ENCODE results near the gene PAX7.

PAX7 gene

GRCh38 chr1:18712252-18712600, 81.6 kb downstream of the PAX7 start:
- no peak overlapping the region for H3K4me3 ChIP-seq (ENCODE audit: low read depth, low read length)
- DNase-seq (ENCODE audit: low read depth): no peak
- TF ChIP-seq CTCF (IDR thresholded peaks at IDR 0.05; ENCODE audit: low read depth, low read length): no peak
- no peak for TF ChIP-seq MAX (IDR thresholded peaks at IDR 0.05; ENCODE audit: low read depth, low read length)
- TF ChIP-seq MYC (IDR thresholded peaks at IDR 0.05; ENCODE audit: low read depth, low read length): no peak
- no peak for TF ChIP-seq POLR2A (IDR thresholded peaks at IDR 0.05; ENCODE audit: extremely low read depth, insufficient read length)

- TF ChIP-seq MAX (IDR thresholded peaks at IDR 0.05; ENCODE audit: low read depth, low read length): no peak
- TF ChIP-seq MYC (IDR thresholded peaks at IDR 0.05; ENCODE audit: low read depth, low read length): no peak
- no peak for TF ChIP-seq POLR2A (IDR thresholded peaks at IDR 0.05; ENCODE audit: extremely low read depth, insufficient read length)
- no peak for TF ChIP-seq CTCF (IDR thresholded peaks at IDR 0.05; ENCODE audit: low read depth, low read length)
- no peak overlapping the region for H3K4me3 ChIP-seq (ENCODE audit: low read depth, low read length)
- DNase-seq (ENCODE audit: low read depth): no peak
Observed at GRCh38 chr1:18714404-18715175, 83.9 kb downstream of the PAX7 start.

- DNase-seq (ENCODE audit: low read depth): no peak
- TF ChIP-seq MYC (IDR thresholded peaks at IDR 0.05; ENCODE audit: low read depth, low read length): no peak
- TF ChIP-seq CTCF (IDR thresholded peaks at IDR 0.05; ENCODE audit: low read depth, low read length): no peak
- TF ChIP-seq POLR2A (IDR thresholded peaks at IDR 0.05; ENCODE audit: extremely low read depth, insufficient read length): no peak
- TF ChIP-seq MAX (IDR thresholded peaks at IDR 0.05; ENCODE audit: low read depth, low read length): no peak
- H3K4me3 ChIP-seq (ENCODE audit: low read depth, low read length): no peak overlapping the region
Observed at GRCh38 chr1:18716112-18716784, 85.6 kb downstream of the PAX7 start.

- no peak overlapping the region for H3K4me3 ChIP-seq (ENCODE audit: low read depth, low read length)
- DNase-seq (ENCODE audit: low read depth): no peak
Observed at GRCh38 chr1:18716785-18717678, 86.4 kb downstream of the PAX7 start.

More at GRCh38 chr1:18716785-18717678, 86.4 kb downstream of the PAX7 start:
- TF ChIP-seq MYC (IDR thresholded peaks at IDR 0.05; ENCODE audit: low read depth, low read length) (no peak), POLR2A (IDR thresholded peaks at IDR 0.05; ENCODE audit: extremely low read depth, insufficient read length) (no peak), MAX (IDR thresholded peaks at IDR 0.05; ENCODE audit: low read depth, low read length) (no peak), CTCF (IDR thresholded peaks at IDR 0.05; ENCODE audit: low read depth, low read length) (no peak)
